ENCODE data around the gene ZNF546.

GRCh38 chr19:40054632-40055031 lies 57.8 kb downstream of the ZNF546 start:
- no peak for TF ChIP-seq CTCF (IDR thresholded peaks at IDR 0.05)
- TF ChIP-seq POLR2A (IDR thresholded peaks at IDR 0.05), result no peak

Data from esophagus squamous epithelium (tissue), 4 donors.